Vagina (tissue), 2 donors: ENCODE measurements around the gene MFSD6.

Experiments
- CTCF ChIP-seq, 3 experiments: fragments of 450-650 bp in 2 of 3; fragments of 200-600 bp in 1 of 3; sonication (generic) in 1 of 3; IDR thresholded peaks; one replicate each; pipeline ENCODE4 v1.5.1; 2017 to 2019; ENCODE audit warnings: antibody characterized with exemption in 3 of 3, mild to moderate bottlenecking in 2 of 3, moderate library complexity in 2 of 3
- POLR2A ChIP-seq, 2 donors: fragments of 450-650 bp; IDR thresholded peaks; one replicate each; pipeline ENCODE4 v1.6.1; 2017; ENCODE audit warnings: antibody characterized with exemption in 2 of 2, mild to moderate bottlenecking in 2 of 2, moderate library complexity in 2 of 2

GRCh38 chr2:190505696-190506095 is 97.5 kb downstream of the MFSD6 start:
- TF ChIP-seq CTCF (IDR thresholded peaks at IDR 0.05) (no peak), POLR2A (IDR thresholded peaks at IDR 0.05) (no peak)
